Neural crest cell (in vitro differentiated cells): ENCODE results near the gene WDR49. TPM values are rescaled to one million over a fixed set of nuclear protein-coding genes. Genes with fewer than 3 reads are reported as not detected.

Experiments used
- DNase-seq: peaks from one replicate; pipeline ENCODE4 v3.0.0; 2021; ENCODE audit warnings: low read depth, mixed read lengths, low spot score
- H3K27ac Mint-ChIP-seq: one replicate; pipeline ENCODE4 v1.8.0; 2021; ENCODE audit warnings: mild to moderate bottlenecking, mixed read lengths; ENCODE audit not compliant: unreplicated experiment
- H3K27me3 Mint-ChIP-seq: 2 replicates; pipeline ENCODE4 v1.8.0; 2021; ENCODE audit warnings: low read depth, mild to moderate bottlenecking, mixed read lengths
- H3K36me3 Mint-ChIP-seq: 2 replicates; pipeline ENCODE4 v1.8.0; 2021; ENCODE audit warnings: low read depth, mild to moderate bottlenecking, mixed read lengths
- H3K4me1 Mint-ChIP-seq: 2 replicates; pipeline ENCODE4 v1.8.0; 2021; ENCODE audit warnings: mixed read lengths
- H3K4me3 Mint-ChIP-seq: one replicate; pipeline ENCODE4 v1.8.0; 2021; ENCODE audit warnings: mild to moderate bottlenecking, mixed read lengths
- H3K9me3 Mint-ChIP-seq: 2 replicates; pipeline ENCODE4 v1.8.0; 2021; ENCODE audit warnings: mixed read lengths
- CTCF ChIP-seq: fragments of 200-600 bp; sonication (generic); conservative IDR thresholded peaks from 2 replicates; pipeline ENCODE4 v1.5.0; 2021; ENCODE audit warnings: antibody characterized with exemption, mild to moderate bottlenecking
- total RNA-seq: library from RNA; stranded (reverse); gene quantifications from 2 replicates; pipeline ENCODE4 v1.2.1, GENCODE V29; 2021

WDR49 gene
- total RNA-seq, 1 donor from 2014 or later: 5.4 TPM

- Mint-ChIP-seq H3K27me3 (no peaks in the 10 kb centered on the region), H3K4me1 (no peaks in the 10 kb centered on the region), H3K4me3 (no peak overlapping the region), H3K36me3 (peaks cover 10% of the 10 kb centered on the region), H3K9me3 (no peaks in the 10 kb centered on the region), H3K27ac (no peak overlapping the region)
- DNase-seq: peak; percentile 67
- peak; percentile 87 for TF ChIP-seq CTCF
These were observed 30.7 kb upstream of the WDR49 start for GRCh38 chr3:167684388-167684993.

- peaks cover 40% of the 10 kb centered on the region for H3K36me3 Mint-ChIP-seq
- no peak for DNase-seq
- no peak overlapping the region for H3K4me3 Mint-ChIP-seq
- H3K9me3 Mint-ChIP-seq: peaks cover 16% of the 10 kb centered on the region
- no peaks in the 10 kb centered on the region for H3K4me1 Mint-ChIP-seq
- H3K27me3 Mint-ChIP-seq: no peaks in the 10 kb centered on the region
- TF ChIP-seq CTCF: no peak
- no peak overlapping the region for H3K27ac Mint-ChIP-seq
These were observed 25.8 kb upstream of the WDR49 start for GRCh38 chr3:167679526-167679925.

- Mint-ChIP-seq H3K36me3 (peaks cover 50% of the 10 kb centered on the region), H3K27me3 (no peaks in the 10 kb centered on the region), H3K4me1 (no peaks in the 10 kb centered on the region), H3K4me3 (no peak overlapping the region), H3K27ac (no peak overlapping the region), H3K9me3 (peaks cover 22% of the 10 kb centered on the region)
- TF ChIP-seq CTCF: no peak
- no peak for DNase-seq
These were observed 22.1 kb upstream of the WDR49 start for GRCh38 chr3:167675848-167676247.

GRCh38 chr3:167673221-167673620 lies 19.5 kb upstream of the WDR49 start:
- Mint-ChIP-seq H3K36me3 (peaks cover 44% of the 10 kb centered on the region), H3K9me3 (peaks cover 22% of the 10 kb centered on the region), H3K27me3 (no peaks in the 10 kb centered on the region), H3K27ac (no peak overlapping the region), H3K4me1 (no peaks in the 10 kb centered on the region), H3K4me3 (no peak overlapping the region)
- DNase-seq: no peak
- no peak for TF ChIP-seq CTCF

- Mint-ChIP-seq H3K27me3 (no peaks in the 10 kb centered on the region), H3K27ac (no peak overlapping the region), H3K4me3 (no peak overlapping the region), H3K4me1 (peaks cover under 1% of the 10 kb centered on the region), H3K36me3 (peaks cover 41% of the 10 kb centered on the region), H3K9me3 (peaks cover 18% of the 10 kb centered on the region)
- TF ChIP-seq CTCF: no peak
- no peak for DNase-seq
These were observed 18.2 kb upstream of the WDR49 start for GRCh38 chr3:167671878-167672427.
